Measurements from ENCODE around the gene EFNA4. TPM values are rescaled to one million over a fixed set of nuclear protein-coding genes. Genes with fewer than 3 reads are reported as not detected.

The EFNA4 gene
- total and polyA plus RNA-seq, 2 donors from 2014 or later = 7.6 to 11.8 TPM

DNA sequence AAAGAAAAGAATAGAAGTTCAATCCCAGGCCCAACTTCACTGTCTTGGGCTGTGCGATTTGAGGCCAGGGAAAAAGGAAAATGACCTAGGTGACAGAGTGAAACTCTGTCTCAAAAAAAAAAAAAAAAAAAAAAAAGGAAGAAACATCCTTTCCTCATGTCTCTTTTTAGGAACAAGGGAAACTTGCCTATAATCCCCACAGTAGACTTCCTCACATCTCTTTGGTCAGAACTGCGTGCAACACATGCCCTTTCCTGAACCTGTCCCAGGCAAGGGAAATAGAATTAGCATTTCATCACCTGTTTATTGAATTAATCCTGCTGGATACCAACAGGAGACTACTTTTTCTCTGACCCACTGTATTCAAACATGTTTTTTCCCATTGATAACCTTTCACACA, 27.6 kb upstream of the EFNA4 start:
- H3K27me3 ChIP-seq (ENCODE audit: control insufficient read depth, insufficient read depth, low read length) = no peaks in the 10 kb centered on the region
- intact Hi-C loops (cut with DNase I) = no loop called here
- TF ChIP-seq, protein P1, sequence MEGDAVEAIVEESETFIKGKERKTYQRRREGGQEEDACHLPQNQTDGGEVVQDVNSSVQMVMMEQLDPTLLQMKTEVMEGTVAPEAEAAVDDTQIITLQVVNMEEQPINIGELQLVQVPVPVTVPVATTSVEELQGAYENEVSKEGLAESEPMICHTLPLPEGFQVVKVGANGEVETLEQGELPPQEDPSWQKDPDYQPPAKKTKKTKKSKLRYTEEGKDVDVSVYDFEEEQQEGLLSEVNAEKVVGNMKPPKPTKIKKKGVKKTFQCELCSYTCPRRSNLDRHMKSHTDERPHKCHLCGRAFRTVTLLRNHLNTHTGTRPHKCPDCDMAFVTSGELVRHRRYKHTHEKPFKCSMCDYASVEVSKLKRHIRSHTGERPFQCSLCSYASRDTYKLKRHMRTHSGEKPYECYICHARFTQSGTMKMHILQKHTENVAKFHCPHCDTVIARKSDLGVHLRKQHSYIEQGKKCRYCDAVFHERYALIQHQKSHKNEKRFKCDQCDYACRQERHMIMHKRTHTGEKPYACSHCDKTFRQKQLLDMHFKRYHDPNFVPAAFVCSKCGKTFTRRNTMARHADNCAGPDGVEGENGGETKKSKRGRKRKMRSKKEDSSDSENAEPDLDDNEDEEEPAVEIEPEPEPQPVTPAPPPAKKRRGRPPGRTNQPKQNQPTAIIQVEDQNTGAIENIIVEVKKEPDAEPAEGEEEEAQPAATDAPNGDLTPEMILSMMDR (IDR thresholded peaks at IDR 0.05; ENCODE audit: borderline replicate concordance, extremely low read depth, insufficient read depth) = no peak
- no peak overlapping the region for H3K4me3 ChIP-seq (ENCODE audit: low read length in 3 of 3)
- no peak overlapping the region for H3K27ac ChIP-seq (ENCODE audit: low read depth in 2 of 2, low read length in 2 of 2)
- H3K9me3 ChIP-seq (ENCODE audit: control insufficient read depth in 2 of 3, insufficient read depth in 1 of 3, low read length in 3 of 3) = no peaks in the 10 kb centered on the region
- no peak for FAIRE-seq
- no peaks in the 10 kb centered on the region for H3K4me1 ChIP-seq (ENCODE audit: control insufficient read depth in 2 of 3, insufficient read depth in 2 of 3, low read depth in 1 of 3, low read length in 3 of 3)
- no peak overlapping the region for H3K9ac ChIP-seq (ENCODE audit: low read length in 3 of 3)
- no peaks in the 10 kb centered on the region for H3K36me3 ChIP-seq (ENCODE audit: control insufficient read depth in 2 of 3, insufficient read depth in 3 of 3, low read length in 3 of 3)
- DNase-seq = no peak

DNA sequence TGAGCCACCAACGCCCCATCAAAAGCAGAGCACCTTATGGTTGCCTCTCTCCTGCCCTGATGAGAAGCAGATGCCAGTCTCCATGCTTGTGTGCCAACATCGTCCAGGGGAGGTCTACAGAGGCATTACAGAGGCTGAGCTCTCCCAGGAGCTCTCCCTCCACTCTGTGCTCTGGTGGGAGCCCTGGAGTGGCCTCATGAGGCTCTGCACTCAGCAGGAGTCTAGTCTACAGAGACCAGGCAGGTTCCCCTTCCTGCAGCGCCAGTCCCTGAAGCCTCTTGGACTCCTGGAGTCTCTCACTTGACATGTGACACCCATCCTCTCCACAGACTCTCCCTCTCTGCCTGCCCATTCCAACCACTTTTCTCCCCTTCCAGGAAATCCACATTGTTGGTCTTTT, 26.5 kb upstream of the EFNA4 start:
- H3K27ac ChIP-seq (ENCODE audit: low read depth in 2 of 2, low read length in 2 of 2) = no peak overlapping the region
- intact Hi-C loops (cut with DNase I) = no loop called here
- no peaks in the 10 kb centered on the region for H3K9me3 ChIP-seq (ENCODE audit: control insufficient read depth in 2 of 3, insufficient read depth in 1 of 3, low read length in 3 of 3)

DNA sequence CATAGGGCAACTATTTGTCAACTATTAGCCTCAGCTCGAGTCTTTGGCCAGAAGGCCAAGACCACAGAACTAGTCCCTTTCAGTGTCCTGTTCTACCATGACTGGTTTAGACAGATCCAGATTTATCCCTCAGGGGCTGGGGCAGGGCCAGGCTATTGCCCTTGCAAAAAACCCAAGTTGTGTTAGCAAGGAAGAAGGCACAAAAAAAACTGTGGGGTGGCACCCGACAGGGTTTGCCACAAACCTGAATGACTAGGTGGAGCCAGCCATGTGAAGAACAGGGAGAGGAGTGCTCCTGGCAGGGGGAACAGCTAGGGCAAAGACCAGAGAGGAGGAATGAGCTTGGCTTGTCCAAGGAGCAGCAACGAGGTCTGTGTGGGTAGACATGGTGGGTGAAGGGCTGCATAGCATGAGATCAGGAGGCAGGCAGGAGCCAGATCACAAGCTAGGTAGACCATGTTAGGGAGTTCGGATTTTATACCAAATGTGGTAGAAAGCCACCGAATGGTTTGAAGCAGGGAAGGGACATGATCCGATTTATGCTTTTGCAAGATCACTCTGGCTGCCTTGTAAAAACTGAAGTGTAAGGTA, 25.6 kb upstream of the EFNA4 start:
- H3K9ac ChIP-seq (ENCODE audit: low read length in 3 of 3) = no peak overlapping the region
- H3K27ac ChIP-seq (ENCODE audit: low read depth in 2 of 2, low read length in 2 of 2) = no peak overlapping the region
- H3K4me3 ChIP-seq (ENCODE audit: low read length in 3 of 3) = no peak overlapping the region
- TF ChIP-seq, protein P1 (IDR thresholded peaks at IDR 0.05; ENCODE audit: borderline replicate concordance, extremely low read depth, insufficient read depth) = no peak
- FAIRE-seq = no peak
- no peaks in the 10 kb centered on the region for H3K9me3 ChIP-seq (ENCODE audit: control insufficient read depth in 2 of 3, insufficient read depth in 1 of 3, low read length in 3 of 3)
- intact Hi-C loops (cut with DNase I) = no loop called here
- no peaks in the 10 kb centered on the region for H3K36me3 ChIP-seq (ENCODE audit: control insufficient read depth in 2 of 3, insufficient read depth in 3 of 3, low read length in 3 of 3)
- peak in 1 of 5 donors; percentile 31 for DNase-seq
- no peaks in the 10 kb centered on the region for H3K4me1 ChIP-seq (ENCODE audit: control insufficient read depth in 2 of 3, insufficient read depth in 2 of 3, low read depth in 1 of 3, low read length in 3 of 3)
- H3K27me3 ChIP-seq (ENCODE audit: control insufficient read depth, insufficient read depth, low read length) = no peaks in the 10 kb centered on the region

More for the DNA sequence above, 26.5 kb upstream of the EFNA4 start:
- Histone ChIP-seq H3K9ac (ENCODE audit: low read length in 3 of 3) (no peak overlapping the region), H3K27me3 (ENCODE audit: control insufficient read depth, insufficient read depth, low read length) (no peaks in the 10 kb centered on the region), H3K4me1 (ENCODE audit: control insufficient read depth in 2 of 3, insufficient read depth in 2 of 3, low read depth in 1 of 3, low read length in 3 of 3) (no peaks in the 10 kb centered on the region), H3K36me3 (ENCODE audit: control insufficient read depth in 2 of 3, insufficient read depth in 3 of 3, low read length in 3 of 3) (no peaks in the 10 kb centered on the region), H3K4me3 (ENCODE audit: low read length in 3 of 3) (no peak overlapping the region)
- FAIRE-seq (no peak), DNase-seq (peak in 1 of 5 donors; percentile 21)
- TF ChIP-seq, protein P1 (IDR thresholded peaks at IDR 0.05; ENCODE audit: borderline replicate concordance, extremely low read depth, insufficient read depth) = no peak
